Loucy (cell line): ENCODE data around the gene FAM124A.

Experiments used
- EZH2phosphoT487 ChIP-seq: fragments of 200-600 bp; IDR thresholded peaks from 2 replicates; pipeline ENCODE4 v1.6.1; 2018; ENCODE audit warnings: antibody characterized with exemption, mild to moderate bottlenecking, moderate library complexity, borderline replicate concordance
- TF ChIP-seq, protein P1 (sequence below): fragments of 200-600 bp; sonication (generic); conservative IDR thresholded peaks from 2 replicates; pipeline ENCODE4 v1.5.1; 2014; ENCODE audit warnings: mild to moderate bottlenecking, antibody characterized with exemption, low read length

DNA sequence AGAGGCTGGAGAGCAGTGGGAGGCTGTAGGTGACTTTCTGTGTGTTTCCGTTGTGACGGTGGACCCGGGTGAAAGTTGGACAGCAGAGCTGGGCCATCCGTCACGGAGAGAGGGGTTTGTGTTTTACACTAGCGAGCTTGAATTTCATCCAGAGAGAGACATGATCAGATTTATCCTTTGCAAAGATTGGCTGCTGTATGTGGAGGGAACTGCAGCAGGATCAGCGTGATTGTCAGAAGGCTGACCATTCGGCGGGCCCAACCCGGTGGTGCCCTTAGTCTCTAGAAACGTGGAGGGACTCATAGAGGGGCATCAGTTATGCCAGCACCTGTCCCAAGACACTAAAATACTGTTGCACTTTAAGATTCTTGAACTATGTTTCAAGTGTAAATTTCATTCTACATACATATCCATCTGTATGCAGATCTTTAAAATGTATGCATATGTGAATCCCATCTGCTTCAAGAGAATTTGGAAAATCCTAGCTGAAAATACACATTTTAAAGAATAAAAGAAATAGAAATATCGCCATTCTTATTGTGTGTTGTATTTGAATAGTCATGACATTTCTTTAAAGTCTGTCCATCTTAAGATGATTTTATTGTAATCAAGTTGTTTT, 7.0 kb downstream of the FAM124A start:
- TF ChIP-seq, protein P1, sequence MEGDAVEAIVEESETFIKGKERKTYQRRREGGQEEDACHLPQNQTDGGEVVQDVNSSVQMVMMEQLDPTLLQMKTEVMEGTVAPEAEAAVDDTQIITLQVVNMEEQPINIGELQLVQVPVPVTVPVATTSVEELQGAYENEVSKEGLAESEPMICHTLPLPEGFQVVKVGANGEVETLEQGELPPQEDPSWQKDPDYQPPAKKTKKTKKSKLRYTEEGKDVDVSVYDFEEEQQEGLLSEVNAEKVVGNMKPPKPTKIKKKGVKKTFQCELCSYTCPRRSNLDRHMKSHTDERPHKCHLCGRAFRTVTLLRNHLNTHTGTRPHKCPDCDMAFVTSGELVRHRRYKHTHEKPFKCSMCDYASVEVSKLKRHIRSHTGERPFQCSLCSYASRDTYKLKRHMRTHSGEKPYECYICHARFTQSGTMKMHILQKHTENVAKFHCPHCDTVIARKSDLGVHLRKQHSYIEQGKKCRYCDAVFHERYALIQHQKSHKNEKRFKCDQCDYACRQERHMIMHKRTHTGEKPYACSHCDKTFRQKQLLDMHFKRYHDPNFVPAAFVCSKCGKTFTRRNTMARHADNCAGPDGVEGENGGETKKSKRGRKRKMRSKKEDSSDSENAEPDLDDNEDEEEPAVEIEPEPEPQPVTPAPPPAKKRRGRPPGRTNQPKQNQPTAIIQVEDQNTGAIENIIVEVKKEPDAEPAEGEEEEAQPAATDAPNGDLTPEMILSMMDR: no peak
- TF ChIP-seq EZH2phosphoT487: no peak
